ENCODE data around the gene MPDZ.

Gene MPDZ

GRCh38 chr9:13070612-13071595 is 208.6 kb downstream of the MPDZ start:
- no peak for DNase-seq

DNA sequence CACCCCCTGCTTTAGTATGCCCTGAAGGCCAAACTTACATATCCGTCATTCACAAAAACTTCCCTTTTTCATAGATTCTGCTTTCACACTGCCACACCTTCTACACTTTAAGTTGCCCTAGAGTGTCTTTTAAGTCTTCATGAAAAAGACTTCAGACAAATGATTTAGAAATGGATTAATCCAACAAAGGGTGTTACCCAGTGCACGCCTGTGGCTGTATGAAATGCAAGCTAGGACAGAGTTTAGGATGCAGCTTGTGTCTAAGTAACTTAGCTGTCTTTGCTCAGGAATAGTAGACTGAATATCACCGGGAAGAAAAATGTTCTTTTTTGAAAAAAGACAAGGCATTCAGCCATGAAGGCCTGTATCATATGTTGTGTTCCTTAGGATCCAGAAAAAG is 210.0 kb downstream of the MPDZ start:
- no peak for DNase-seq

GRCh38 chr9:13064676-13065075 is 214.8 kb downstream of the MPDZ start:
- DNase-seq = no peak

- DNase-seq = no peak
Measured at GRCh38 chr9:13063880-13064459, 215.5 kb downstream of the MPDZ start.

GRCh38 chr9:13061390-13061789 is 218.1 kb downstream of the MPDZ start:
- no peak for DNase-seq
